GM18907 (cell line): ENCODE results near the gene PTPRC.
A peak's percentile ranks its signal among the peaks of the same experiment; 100 is the strongest.

ENCODE experiments used
- ATAC-seq: cut with Tn5 transposase; IDR thresholded peaks from one replicate; pipeline ENCODE4 v1.9.1; 2021; ENCODE audit warnings: mild to moderate bottlenecking, moderate library complexity; ENCODE audit not compliant: unreplicated experiment

PTPRC gene

GRCh38 chr1:198619375-198620140, 19.3 kb upstream of the PTPRC start:
- no peak for ATAC-seq

GRCh38 chr1:198620218-198620617, 18.6 kb upstream of the PTPRC start:
- ATAC-seq = no peak

- ATAC-seq = peak; percentile 81
Observed at GRCh38 chr1:198620951-198621824, 17.7 kb upstream of the PTPRC start.

- ATAC-seq = no peak
Observed at GRCh38 chr1:198622001-198622400, 16.8 kb upstream of the PTPRC start.

GRCh38 chr1:198623752-198624647, 14.8 kb upstream of the PTPRC start:
- peak; percentile 32 for ATAC-seq

- ATAC-seq = no peak
Observed at GRCh38 chr1:198624648-198624980, 14.2 kb upstream of the PTPRC start.

- no peak for ATAC-seq
Observed at GRCh38 chr1:198627436-198628066, 11.3 kb upstream of the PTPRC start.

- ATAC-seq = no peak
Observed at GRCh38 chr1:198628067-198628455, 10.8 kb upstream of the PTPRC start.

- ATAC-seq = no peak
Observed at GRCh38 chr1:198629610-198630009, 9.2 kb upstream of the PTPRC start.

- ATAC-seq = no peak
Observed at GRCh38 chr1:198630863-198631262, 8.0 kb upstream of the PTPRC start.

- ATAC-seq = no peak
Observed at GRCh38 chr1:198631292-198631691, 7.5 kb upstream of the PTPRC start.

GRCh38 chr1:198632007-198632406, 6.8 kb upstream of the PTPRC start:
- no peak for ATAC-seq

- ATAC-seq = no peak
Observed at GRCh38 chr1:198633675-198634121, 5.1 kb upstream of the PTPRC start.

- no peak for ATAC-seq
Observed at GRCh38 chr1:198635964-198636363, 2.9 kb upstream of the PTPRC start.

GRCh38 chr1:198636391-198636790, 2.4 kb upstream of the PTPRC start:
- ATAC-seq = no peak

GRCh38 chr1:198637157-198637556, 1.7 kb upstream of the PTPRC start:
- no peak for ATAC-seq

GRCh38 chr1:198637916-198638437, 863 bp upstream of the PTPRC start:
- ATAC-seq = no peak

- ATAC-seq = peak; percentile 15
Observed at GRCh38 chr1:198638441-198638840, 399 bp upstream of the PTPRC start.

GRCh38 chr1:198639671-198640143, 867 bp downstream of the PTPRC start:
- ATAC-seq = no peak

- ATAC-seq = no peak
Observed at GRCh38 chr1:198640174-198640573, 1.3 kb downstream of the PTPRC start.
